D721Med (cell line): ENCODE measurements around the gene ARAP3.

ENCODE experiments used
- DNase-seq: peaks from one replicate; pipeline ENCODE4 v3.0.0; 2011; ENCODE audit warnings: low spot score; ENCODE audit not compliant: insufficient read length
- FAIRE-seq: peaks from 2 replicates; lab custom pipeline; 2011; peaks lifted over from hg19 to GRCh38; lab: Jason Lieb, UNC
- CTCF ChIP-seq: IDR thresholded peaks from 2 replicates; pipeline ENCODE4 v1.5.1; 2012; ENCODE audit warnings: mild to moderate bottlenecking, control low read depth; ENCODE audit not compliant: insufficient read depth; ENCODE audit errors: missing control alignments

Gene ARAP3

GRCh38 chr5:141640698-141641097 lies 41.3 kb downstream of the ARAP3 start:
- TF ChIP-seq CTCF = no peak
- DNase-seq (no peak), FAIRE-seq (no peak)

DNA sequence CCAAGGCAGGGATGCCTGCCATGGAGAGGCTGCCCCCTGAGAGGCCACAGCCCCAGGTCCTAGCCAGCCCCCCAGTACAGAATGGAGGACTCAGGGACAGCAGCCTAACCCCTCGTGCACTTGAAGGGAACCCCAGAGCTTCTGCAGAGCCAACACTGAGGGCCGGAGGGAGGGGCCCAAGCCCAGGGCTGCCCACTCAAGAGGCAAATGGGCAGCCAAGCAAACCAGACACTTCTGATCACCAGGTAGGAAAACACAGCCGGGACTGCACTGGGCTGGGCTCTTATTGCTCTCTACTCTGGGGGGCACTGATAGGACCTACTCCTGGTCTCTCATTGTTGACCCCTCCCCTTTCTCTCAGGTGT lies 42.0 kb downstream of the ARAP3 start:
- no peak for DNase-seq
- no peak for TF ChIP-seq CTCF
- no peak for FAIRE-seq

GRCh38 chr5:141639357-141640050 lies 42.5 kb downstream of the ARAP3 start:
- TF ChIP-seq CTCF = no peak
- FAIRE-seq (no peak), DNase-seq (no peak)

GRCh38 chr5:141638771-141639170 lies 43.3 kb downstream of the ARAP3 start:
- FAIRE-seq (no peak), DNase-seq (no peak)
- no peak for TF ChIP-seq CTCF

- DNase-seq = no peak
- peak; percentile 36 for TF ChIP-seq CTCF
- FAIRE-seq = no peak
Measured at GRCh38 chr5:141637767-141638419, 44.1 kb downstream of the ARAP3 start.

DNA sequence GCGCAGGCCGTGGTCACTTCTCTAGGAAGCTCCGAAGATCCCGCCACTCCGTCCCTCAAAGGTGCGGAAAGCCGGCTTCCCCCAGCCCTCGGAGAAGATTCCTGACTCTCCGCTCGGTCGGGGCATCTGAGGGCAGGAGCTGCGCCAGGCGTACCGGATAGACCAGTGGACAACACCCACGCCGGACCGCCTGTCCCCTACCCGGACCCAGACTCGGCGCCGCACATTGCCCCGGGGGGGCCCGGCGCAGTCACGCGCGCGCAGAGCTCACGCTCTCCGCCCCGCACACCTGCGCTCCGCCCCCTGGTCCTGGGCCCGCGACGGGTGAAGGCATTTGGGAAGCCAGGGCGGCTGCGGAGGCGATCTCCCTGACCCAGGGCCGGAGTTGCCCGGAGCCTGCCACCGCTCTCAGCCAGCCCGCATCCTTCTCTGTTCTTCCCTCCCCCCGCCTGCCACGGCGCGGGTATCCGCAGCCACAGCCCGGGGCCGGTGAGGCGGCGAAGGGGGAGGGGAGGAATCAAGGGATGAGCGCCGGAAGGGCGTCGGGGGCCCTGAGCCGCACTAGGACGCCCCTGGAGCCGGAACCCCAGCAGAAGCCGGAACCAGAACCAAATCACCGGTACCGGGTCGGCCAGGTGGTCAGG lies 44.8 kb downstream of the ARAP3 start:
- DNase-seq (no peak), FAIRE-seq (no peak)
- TF ChIP-seq CTCF = no peak
